AG10803 (cell line): ENCODE measurements around the gene RAD51B.

Experiments used
- DNase-seq: peaks from one replicate; pipeline ENCODE4 v3.0.0; 2010; ENCODE audit warnings: low read depth
- H3K4me3 ChIP-seq: 2 replicates; pipeline ENCODE4 v1.5.1; 2011; ENCODE audit warnings: mild to moderate bottlenecking, low read length, control low read depth
- CTCF ChIP-seq: conservative IDR thresholded peaks from 2 replicates; pipeline ENCODE4 v1.5.1; 2011; ENCODE audit warnings: mild to moderate bottlenecking, low read length, control low read depth, inconsistent platforms

Gene RAD51B

GRCh38 chr14:67952786-67953185 is 133.2 kb downstream of the RAD51B start:
- H3K4me3 ChIP-seq, result no peak overlapping the region
- no peak for TF ChIP-seq CTCF
- no peak for DNase-seq

GRCh38 chr14:67955261-67955660 is 135.7 kb downstream of the RAD51B start:
- no peak overlapping the region for H3K4me3 ChIP-seq
- no peak for DNase-seq
- no peak for TF ChIP-seq CTCF

- no peak for DNase-seq
- no peak for TF ChIP-seq CTCF
- no peak overlapping the region for H3K4me3 ChIP-seq
Measured at GRCh38 chr14:67957946-67958345, 138.4 kb downstream of the RAD51B start.

- DNase-seq, result no peak
- no peak overlapping the region for H3K4me3 ChIP-seq
- no peak for TF ChIP-seq CTCF
Measured at GRCh38 chr14:67961676-67962075, 142.1 kb downstream of the RAD51B start.

GRCh38 chr14:67962215-67962644 is 142.7 kb downstream of the RAD51B start:
- H3K4me3 ChIP-seq, result no peak overlapping the region
- no peak for TF ChIP-seq CTCF
- no peak for DNase-seq

GRCh38 chr14:67963545-67963944 is 144.0 kb downstream of the RAD51B start:
- TF ChIP-seq CTCF, result no peak
- H3K4me3 ChIP-seq, result no peak overlapping the region; the same call in 1 of the 2 replicates
- no peak for DNase-seq

GRCh38 chr14:67963960-67964812 is 144.6 kb downstream of the RAD51B start:
- DNase-seq, result peak; percentile 84
- no peak for TF ChIP-seq CTCF
- peak overlapping the region; percentile 21 for H3K4me3 ChIP-seq
